ENCODE data around the gene WDR54.

WDR54 gene

DNA sequence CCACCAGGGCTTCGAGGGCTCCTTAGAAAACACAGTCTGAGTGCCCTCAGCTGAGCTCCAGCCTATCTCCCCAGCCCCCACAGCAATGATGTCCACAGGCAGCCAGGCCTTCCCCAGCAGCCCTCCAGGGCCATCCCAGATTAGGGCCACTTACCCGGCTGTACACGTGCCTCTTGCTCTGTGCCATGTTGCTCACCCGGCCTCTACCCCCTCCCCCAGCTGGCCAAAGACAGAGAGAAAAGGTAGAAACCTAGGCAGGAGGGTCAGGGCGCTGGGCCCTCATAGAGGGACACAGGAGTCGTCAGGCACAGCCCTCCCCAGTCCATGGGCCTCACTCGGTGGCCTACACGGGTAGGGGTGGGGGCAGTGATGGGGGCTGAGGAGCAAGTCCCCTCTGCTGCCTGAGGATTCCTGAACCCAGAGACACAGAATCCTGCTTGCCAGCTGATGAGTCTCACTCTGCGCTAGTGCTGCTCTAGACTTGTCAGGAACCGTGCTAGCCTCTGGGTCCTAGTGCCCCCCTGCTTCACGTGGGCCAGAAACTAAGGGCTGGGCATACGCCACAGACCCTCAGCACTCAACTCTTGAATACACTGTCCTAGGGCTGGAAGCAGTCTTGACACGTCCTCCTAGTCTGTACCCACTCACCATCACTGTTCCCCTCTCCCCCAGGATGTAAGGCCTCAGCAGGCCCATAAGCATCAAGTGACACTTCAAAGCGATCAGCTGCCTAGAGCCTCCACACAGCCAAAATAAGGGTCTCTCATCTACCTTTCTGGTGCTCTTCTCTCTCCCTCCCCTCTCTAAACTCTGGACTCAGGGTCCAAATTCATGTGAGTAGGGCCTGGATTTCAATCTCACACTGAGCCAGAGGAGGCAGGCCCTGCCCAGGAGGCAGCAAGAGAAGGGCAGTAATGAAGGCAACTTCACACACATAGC, 41.4 kb upstream of the WDR54 start, which contains the start of gene DCTN1 (continued):
- TF ChIP-seq, protein P1, sequence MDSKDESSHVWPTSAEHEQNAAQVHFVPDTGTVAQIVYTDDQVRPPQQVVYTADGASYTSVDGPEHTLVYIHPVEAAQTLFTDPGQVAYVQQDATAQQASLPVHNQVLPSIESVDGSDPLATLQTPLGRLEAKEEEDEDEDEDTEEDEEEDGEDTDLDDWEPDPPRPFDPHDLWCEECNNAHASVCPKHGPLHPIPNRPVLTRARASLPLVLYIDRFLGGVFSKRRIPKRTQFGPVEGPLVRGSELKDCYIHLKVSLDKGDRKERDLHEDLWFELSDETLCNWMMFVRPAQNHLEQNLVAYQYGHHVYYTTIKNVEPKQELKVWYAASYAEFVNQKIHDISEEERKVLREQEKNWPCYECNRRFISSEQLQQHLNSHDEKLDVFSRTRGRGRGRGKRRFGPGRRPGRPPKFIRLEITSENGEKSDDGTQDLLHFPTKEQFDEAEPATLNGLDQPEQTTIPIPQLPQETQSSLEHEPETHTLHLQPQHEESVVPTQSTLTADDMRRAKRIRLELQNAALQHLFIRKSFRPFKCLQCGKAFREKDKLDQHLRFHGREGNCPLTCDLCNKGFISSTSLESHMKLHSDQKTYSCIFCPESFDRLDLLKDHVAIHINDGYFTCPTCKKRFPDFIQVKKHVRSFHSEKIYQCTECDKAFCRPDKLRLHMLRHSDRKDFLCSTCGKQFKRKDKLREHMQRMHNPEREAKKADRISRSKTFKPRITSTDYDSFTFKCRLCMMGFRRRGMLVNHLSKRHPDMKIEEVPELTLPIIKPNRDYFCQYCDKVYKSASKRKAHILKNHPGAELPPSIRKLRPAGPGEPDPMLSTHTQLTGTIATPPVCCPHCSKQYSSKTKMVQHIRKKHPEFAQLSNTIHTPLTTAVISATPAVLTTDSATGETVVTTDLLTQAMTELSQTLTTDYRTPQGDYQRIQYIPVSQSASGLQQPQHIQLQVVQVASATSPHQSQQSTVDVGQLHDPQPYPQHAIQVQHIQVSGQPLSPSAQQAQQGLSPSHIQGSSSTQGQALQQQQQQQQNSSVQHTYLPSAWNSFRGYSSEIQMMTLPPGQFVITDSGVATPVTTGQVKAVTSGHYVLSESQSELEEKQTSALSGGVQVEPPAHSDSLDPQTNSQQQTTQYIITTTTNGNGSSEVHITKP (tag by site-specific recombination; IDR thresholded peaks at IDR 0.05) = peak; percentile 46; the same call in 1 of the 2 replicates
- TF ChIP-seq MYNN (tag by site-specific recombination; IDR thresholded peaks at IDR 0.05; ENCODE audit: borderline replicate concordance) (peak; percentile 72; the same call in 1 of the 2 replicates), SETDB1 (IDR thresholded peaks at IDR 0.05; ENCODE audit: insufficient read length, low read length) (no peak), ZNF677 (tag by site-specific recombination; IDR thresholded peaks at IDR 0.05) (no peak), ZFP3 (tag by site-specific recombination; IDR thresholded peaks at IDR 0.05; ENCODE audit: low read depth) (no peak), PRDM4 (tag by site-specific recombination; IDR thresholded peaks at IDR 0.05) (no peak), ZBTB48 (tag by site-specific recombination; IDR thresholded peaks at IDR 0.05) (peak; percentile 85), SP3 (tag by site-specific recombination; IDR thresholded peaks at IDR 0.05) (no peak), ZNF324 (tag by site-specific recombination; IDR thresholded peaks at IDR 0.05) (0 out of 2 replicates have a peak, but pooled peaks have one; percentile 32), HOXA7 (CRISPR knock-in tag; IDR thresholded peaks at IDR 0.05; ENCODE audit: borderline replicate concordance) (no peak), ZNF501 (tag by site-specific recombination; IDR thresholded peaks at IDR 0.05) (no peak), ZNF302 (tag by site-specific recombination; IDR thresholded peaks at IDR 0.05; ENCODE audit: low read depth) (no peak), ZNF549 (tag by site-specific recombination; IDR thresholded peaks at IDR 0.05) (no peak), ZNF580 (tag by site-specific recombination; IDR thresholded peaks at IDR 0.05) (no peak), IKZF3 (tag by site-specific recombination; IDR thresholded peaks at IDR 0.05) (no peak), ZNF639 (tag by site-specific recombination; IDR thresholded peaks at IDR 0.05) (0 out of 2 replicates have a peak, but pooled peaks have one; percentile 40), ZNF354C (tag by site-specific recombination; IDR thresholded peaks at IDR 0.05; ENCODE audit: borderline replicate concordance, low read depth) (no peak), ZNF311 (tag by site-specific recombination; IDR thresholded peaks at IDR 0.05; ENCODE audit: borderline replicate concordance) (no peak), KLF7 (tag by site-specific recombination; IDR thresholded peaks at IDR 0.05; ENCODE audit: borderline replicate concordance) (no peak), ZBTB7A (tag by site-specific recombination; IDR thresholded peaks at IDR 0.05; ENCODE audit: low read depth) (no peak), ZSCAN18 (tag by site-specific recombination; IDR thresholded peaks at IDR 0.05) (no peak)
- TF ChIP-seq, protein P2, sequence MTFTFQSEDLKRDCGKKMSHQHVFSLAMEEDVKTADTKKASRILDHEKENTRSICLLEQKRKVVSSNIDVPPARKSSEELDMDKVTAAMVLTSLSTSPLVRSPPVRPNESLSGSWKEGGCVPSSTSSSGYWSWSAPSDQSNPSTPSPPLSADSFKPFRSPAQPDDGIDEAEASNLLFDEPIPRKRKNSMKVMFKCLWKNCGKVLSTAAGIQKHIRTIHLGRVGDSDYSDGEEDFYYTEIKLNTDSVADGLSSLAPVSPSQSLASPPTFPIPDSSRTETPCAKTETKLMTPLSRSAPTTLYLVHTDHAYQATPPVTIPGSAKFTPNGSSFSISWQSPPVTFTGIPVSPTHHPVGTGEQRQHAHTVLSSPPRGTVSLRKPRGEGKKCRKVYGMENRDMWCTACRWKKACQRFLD (tag by site-specific recombination; IDR thresholded peaks at IDR 0.05) = no peak
- TF ChIP-seq, protein P3, sequence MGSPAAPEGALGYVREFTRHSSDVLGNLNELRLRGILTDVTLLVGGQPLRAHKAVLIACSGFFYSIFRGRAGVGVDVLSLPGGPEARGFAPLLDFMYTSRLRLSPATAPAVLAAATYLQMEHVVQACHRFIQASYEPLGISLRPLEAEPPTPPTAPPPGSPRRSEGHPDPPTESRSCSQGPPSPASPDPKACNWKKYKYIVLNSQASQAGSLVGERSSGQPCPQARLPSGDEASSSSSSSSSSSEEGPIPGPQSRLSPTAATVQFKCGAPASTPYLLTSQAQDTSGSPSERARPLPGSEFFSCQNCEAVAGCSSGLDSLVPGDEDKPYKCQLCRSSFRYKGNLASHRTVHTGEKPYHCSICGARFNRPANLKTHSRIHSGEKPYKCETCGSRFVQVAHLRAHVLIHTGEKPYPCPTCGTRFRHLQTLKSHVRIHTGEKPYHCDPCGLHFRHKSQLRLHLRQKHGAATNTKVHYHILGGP (tag by site-specific recombination; IDR thresholded peaks at IDR 0.05) = no peak
- TF ChIP-seq, protein P4, sequence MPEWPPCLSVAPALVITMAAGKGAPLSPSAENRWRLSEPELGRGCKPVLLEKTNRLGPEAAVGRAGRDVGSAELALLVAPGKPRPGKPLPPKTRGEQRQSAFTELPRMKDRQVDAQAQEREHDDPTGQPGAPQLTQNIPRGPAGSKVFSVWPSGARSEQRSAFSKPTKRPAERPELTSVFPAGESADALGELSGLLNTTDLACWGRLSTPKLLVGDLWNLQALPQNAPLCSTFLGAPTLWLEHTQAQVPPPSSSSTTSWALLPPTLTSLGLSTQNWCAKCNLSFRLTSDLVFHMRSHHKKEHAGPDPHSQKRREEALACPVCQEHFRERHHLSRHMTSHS (tag by site-specific recombination; IDR thresholded peaks at IDR 0.05) = no peak
